Measurements from ENCODE around the gene P2RY12.
"Not testable (repeated sequence)": the region's sequence is repeated elsewhere in the genome, so short reads cannot be mapped to it uniquely, and the experiment has no call there.

Gene P2RY12

DNA sequence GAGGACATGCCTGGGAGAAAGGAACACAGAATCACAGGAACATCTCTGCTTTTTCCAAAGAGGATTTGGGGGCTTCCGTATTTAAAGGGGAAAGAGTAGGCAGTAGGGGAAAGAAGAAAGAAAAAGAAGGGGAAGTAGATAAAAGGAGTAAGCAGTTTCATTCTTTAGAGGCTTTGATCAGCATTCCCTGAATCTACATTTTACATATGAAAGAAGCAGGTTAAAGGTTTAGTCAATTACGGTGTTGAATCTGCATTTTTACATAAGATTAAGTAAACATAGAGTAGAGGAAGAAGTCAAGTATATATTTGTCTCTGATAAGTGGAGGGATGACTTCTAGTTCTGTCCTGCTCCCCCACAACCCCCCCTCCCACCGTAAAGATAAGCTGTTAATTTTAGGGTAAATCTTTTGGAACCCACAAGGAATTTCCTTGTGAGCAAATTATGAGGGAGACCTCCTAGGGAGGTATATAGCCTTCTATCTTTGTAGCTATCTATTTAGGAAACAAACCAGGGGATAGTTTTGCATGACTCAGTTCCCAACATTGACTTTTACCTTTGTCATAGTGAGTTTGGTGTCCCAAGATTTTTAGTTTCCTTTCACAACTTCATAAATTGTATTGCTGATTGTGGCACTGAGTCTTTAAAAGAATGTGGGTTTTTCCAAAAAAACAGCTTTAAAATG lies 8.7 kb upstream of the P2RY12 start:
- no peak for DNase-seq

DNA sequence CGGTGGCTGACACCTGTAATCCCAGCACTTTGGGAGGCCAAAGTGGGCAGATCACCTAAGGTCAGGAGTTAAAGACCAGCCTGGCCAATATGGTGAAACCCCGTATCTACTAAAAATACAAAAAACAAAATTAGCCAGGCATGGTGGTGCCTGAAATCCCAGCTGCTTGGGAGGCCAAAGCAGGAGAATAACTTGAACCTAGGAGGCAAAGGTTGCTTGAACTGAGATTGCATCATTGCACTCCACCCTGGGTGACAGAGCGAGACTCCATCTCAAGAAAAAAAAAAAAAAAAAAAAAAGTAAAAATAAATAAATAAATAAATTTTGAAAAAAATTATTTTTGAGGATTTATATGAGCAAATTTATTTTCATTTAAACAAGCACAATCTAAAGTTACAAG lies 7.6 kb upstream of the P2RY12 start:
- DNase-seq = not testable (repeated sequence)

DNA sequence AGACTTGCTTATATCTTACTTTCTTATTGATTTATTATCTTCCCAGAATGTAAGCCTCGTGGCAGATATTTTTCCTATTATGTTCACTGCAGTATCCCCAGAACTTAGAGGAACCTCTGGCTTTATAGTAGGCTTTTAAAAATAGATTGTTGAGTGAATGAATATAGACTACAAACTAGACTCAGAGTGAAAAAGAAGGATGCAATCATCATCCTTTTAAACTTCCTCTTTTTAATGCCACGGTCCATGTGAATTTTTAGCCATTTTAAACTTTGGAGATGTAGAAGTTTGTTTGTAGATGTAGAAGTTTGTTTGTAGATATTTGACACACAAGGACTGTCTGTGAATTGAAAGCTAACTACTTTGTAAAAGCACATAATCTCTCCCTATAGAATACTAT lies 7.2 kb upstream of the P2RY12 start:
- DNase-seq = no peak

DNA sequence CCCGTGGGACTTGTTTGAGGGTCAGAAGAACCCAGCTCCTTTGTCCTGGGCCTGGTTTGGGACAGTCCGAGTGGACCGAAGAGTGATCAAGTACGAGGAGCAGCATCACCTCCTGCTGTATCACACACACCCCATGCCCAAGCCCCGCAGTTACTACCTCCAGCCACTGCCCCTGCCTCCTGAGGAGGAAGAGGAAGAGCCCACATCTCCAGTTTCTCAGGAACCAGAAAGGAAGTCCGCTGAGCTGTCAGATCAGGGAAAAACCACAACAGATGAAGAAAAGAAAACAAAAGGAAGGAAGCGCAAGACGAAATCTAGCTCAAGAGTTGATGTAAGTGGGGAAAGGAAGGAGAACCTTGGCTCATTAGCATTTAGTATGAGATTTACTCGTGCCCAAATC lies 3.3 kb upstream of the P2RY12 start:
- peak in 4 of 56 donors; percentile 1 to 3 (median 2) for DNase-seq

- DNase-seq = no peak
Measured at GRCh38 chr3:151387432-151387831, 2.9 kb upstream of the P2RY12 start.

- no peak for DNase-seq
Measured at GRCh38 chr3:151386056-151386455, 1.5 kb upstream of the P2RY12 start.

DNA sequence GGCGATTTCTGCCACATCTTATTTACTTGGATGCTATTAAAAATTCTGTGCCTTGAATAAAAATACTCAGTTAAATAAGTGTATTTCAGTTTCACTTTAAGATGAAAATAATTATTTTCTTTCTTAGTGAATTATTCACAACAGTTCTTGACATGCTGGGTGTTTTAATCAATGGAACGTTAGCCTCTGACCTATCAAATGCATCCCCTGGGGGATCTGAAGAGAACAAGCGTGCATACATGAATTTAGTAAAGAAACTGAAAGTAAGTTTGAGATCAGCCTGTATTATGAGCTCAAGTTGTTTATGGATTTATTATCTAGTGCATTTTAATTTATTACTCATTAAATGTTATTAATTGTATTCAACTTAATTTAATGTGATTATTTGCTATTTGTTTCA lies 597 bp downstream of the P2RY12 start:
- no peak for DNase-seq

DNA sequence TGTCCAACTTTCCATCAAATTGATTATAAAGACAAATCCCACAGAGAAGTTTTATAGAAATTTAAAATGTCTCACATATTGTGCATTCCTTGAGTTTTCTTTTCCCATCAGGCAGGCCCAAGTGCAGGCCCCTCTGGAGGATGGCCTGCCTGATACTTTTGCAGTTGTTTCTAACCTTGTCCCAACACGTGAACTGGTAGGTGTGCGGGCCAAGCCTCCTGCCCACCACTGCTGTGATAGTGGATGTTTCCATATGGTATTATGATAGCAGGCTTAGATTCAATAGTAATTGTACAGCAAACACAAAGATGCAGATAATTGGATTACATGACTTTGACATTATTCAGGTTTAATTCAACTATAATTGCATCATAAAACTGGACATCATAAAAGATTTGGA lies 1.4 kb downstream of the P2RY12 start:
- no peak for DNase-seq

DNA sequence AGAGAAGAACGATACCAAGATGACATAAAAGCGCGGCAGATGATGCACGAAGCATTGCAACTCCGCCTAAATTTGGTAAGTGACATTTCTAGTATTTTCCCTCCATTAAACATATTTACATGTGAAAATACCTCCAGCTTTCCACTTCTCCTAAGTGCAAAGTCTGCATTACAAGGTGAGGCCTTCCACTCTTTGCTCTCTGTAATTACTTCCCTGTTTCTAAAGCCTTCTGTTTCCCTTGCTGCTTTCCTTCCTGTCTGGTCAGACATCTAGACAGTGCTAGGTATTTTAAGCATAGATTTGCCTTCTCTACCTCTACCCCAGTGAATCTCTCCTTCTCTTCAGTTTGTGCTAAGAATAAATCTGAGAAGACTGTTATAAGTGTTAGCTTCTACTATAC lies 1.9 kb downstream of the P2RY12 start:
- no peak for DNase-seq

GRCh38 chr3:151379083-151379734 lies 5.3 kb downstream of the P2RY12 start:
- peak in 9 of 56 donors; percentile 5 to 45 (median 10) for DNase-seq

- DNase-seq = no peak
Measured at GRCh38 chr3:151377768-151378385, 6.7 kb downstream of the P2RY12 start.

- DNase-seq = no peak
Measured at GRCh38 chr3:151372063-151372820, 12.3 kb downstream of the P2RY12 start.

DNA sequence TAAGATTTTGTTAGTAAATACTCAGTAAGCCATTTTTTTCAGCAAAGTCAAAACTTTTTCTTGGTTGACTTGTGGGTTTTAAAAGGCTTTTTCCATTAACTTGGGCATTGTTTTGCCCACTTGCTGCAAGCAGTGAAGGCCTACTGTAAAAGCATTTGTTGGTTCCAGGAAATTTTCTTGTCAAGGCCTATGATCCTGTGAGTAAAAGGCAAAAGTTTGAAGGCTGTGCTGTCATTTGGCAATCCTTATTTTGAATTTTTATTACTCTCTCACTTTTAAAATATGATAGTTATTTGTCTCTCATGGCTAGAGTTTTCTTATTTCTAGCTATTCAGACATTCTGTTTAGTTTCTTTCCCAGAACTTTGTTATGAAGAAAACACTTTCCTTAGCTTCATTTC lies 13.0 kb downstream of the P2RY12 start:
- no peak for DNase-seq

DNA sequence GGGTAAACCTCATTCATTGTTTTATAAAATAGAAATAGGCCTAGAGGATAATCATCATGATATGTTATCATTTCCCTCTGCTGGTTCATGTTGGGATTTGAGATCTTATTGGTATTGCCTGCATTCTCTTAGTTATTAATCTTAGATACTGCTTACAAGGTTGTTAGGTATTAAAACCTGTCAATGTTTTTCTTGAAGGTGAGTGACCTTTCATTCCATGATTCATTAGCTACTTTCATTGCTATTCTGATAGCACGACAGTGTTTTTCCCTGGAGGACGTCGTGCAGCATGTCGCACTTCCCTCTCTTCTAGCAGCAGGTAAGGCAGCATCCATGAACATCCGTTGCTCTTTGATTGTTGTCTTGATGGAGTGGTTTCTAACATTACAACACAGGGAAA lies 17.1 kb downstream of the P2RY12 start:
- DNase-seq = no peak

- DNase-seq = no peak
Measured at GRCh38 chr3:151366993-151367392, 17.6 kb downstream of the P2RY12 start.

DNA sequence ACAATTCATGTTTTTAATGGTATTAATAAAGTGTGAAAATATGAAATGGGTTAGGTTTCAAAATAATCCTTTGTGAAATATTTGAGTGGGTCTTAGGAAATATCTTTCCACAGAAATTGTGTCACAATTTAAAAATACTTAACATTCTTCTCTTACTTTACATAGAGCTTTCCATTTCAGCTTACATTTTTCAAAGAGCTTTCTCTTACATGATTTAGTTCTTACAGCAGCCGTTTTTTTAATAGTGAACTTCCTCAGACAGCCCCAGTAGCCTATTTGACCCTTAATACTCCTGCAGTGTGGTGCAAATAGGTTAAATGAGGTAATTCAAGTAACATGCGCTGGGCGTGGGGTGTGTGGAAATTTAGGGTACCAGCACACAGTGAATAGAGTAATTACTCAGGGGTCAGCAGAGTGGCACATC lies 21.8 kb downstream of the P2RY12 start:
- no peak for DNase-seq

- DNase-seq = no peak
Measured at GRCh38 chr3:151357463-151357850, 27.1 kb downstream of the P2RY12 start.

- peak in 1 of 56 donors; percentile 13 for DNase-seq
Measured at GRCh38 chr3:151356794-151357462, 27.6 kb downstream of the P2RY12 start.

- no peak for DNase-seq
Measured at GRCh38 chr3:151351648-151352047, 32.9 kb downstream of the P2RY12 start.

DNA sequence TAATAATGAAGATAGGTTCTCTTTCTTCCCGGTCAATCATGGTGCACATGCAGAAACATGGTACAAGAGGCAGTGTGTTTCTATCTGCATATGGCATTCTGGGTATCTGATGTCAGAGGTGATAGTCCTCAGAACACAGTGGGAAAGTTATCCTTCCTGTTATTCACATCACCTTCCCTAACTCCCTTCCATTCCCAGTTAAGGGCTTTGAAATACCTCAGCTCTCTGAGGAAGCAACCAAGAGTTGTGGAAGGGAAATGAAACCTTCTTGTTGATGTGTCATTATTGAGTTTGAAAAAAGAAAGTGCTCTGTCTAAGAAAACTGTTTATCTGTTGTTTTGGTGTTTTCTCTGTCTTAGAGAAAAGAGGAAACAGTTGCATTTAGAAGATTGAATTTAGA lies 33.3 kb downstream of the P2RY12 start:
- DNase-seq = no peak

DNA sequence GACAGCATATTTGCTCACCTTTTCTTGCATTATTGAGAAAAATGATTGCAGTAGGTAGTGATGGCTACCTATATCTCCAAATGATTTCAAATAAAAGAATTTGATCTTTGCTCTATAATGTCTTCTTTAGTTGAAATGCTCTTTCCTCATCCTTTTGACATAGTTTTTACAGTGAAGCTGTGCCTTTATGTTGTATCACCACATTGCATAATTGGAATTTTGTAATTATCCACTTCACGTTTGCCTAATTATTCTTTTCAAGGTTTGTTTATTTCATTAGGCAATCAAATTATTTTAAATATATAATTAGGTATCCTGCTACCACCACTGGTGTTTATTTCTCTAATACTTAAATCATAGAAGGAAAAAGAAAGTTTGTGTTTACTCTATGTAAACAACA lies 33.9 kb downstream of the P2RY12 start:
- no peak for DNase-seq

DNA sequence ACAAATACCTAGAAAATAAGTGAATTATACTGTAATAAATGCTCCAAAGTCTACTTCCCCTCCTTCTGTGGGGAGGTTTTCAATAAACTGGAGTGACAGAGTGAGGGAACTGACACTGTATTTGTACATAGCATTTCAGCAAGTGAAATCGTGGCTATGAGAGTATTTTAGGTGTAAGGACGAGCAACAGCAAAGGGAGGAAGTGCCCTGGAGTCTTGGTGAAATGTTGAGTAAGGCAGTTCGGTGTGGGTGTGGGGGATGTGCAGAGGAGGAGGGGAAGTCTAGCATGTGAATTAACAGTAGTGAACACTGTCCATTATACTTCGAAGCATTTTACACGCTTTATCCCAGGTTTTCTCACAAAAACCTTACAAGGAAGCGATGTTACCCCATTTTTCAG lies 37.1 kb downstream of the P2RY12 start:
- peak in 13 of 56 donors; percentile 1 to 43 (median 20) for DNase-seq
